Panc1 (cell line): ENCODE measurements around the gene UVSSA. TPM values are rescaled to one million over a fixed set of nuclear protein-coding genes. Genes with fewer than 3 reads are reported as not detected.

Experiments used
- ATAC-seq: fragments of 200-7000 bp; cut with Tn5 transposase; 2 replicates; pipeline ENCODE4 v1.9.1; 2020; ENCODE audit warnings: mild to moderate bottlenecking, moderate library complexity
- BruUV-seq: library from RNA; stranded (reverse); fragments of 400-500 nt; replicated peaks from 2 replicates; lab custom pipeline; 2021; lab: Mats Ljungman, UMichigan
- CTCF ChIA-PET: fragments of 300-600 bp; sonication (Branson Sonifier 250); formaldehyde crosslinking; loops from one replicate; lab custom pipeline; 2022; ENCODE audit warnings: antibody characterized with exemption; lab: Charles Lee
- POLR2A ChIA-PET: fragments of 300-600 bp; sonication (Branson Sonifier 250); formaldehyde crosslinking; loops from one replicate; lab custom pipeline; 2022; ENCODE audit warnings: antibody characterized with exemption; lab: Charles Lee
- DNase-seq: peaks from one replicate; pipeline ENCODE4 v3.0.0-alpha.2; 2010; ENCODE audit warnings: low read depth, low spot score
- H3K27ac ChIP-seq: 2 replicates; pipeline ENCODE4 v1.5.1; 2011; ENCODE audit warnings: mild to moderate bottlenecking, low read length, inconsistent platforms
- H3K27me3 ChIP-seq: fragments of 200-500 bp; sonication (Bioruptor generic); 2 replicates; pipeline ENCODE4 v1.6.0; 2014; ENCODE audit warnings: low read length, inconsistent platforms; ENCODE audit not compliant: control insufficient read depth, insufficient read depth
- H3K36me3 ChIP-seq: fragments of 200-500 bp; sonication (Bioruptor generic); 2 replicates; pipeline ENCODE4 v1.5.1; 2014; ENCODE audit warnings: inconsistent platforms, mild to moderate bottlenecking, low read length, moderate library complexity; ENCODE audit not compliant: control insufficient read depth, insufficient read depth
- H3K4me1 ChIP-seq: 2 replicates; pipeline ENCODE4 v1.5.1; 2011; ENCODE audit warnings: inconsistent platforms, mild to moderate bottlenecking, low read length, moderate library complexity; ENCODE audit not compliant: control insufficient read depth, insufficient read depth
- H3K4me3 ChIP-seq, 2 experiments: 2 replicates each; pipeline ENCODE4 v1.5.1; 2011 to 2012; ENCODE audit warnings: low read depth in 2 of 2, low read length in 2 of 2, mild to moderate bottlenecking in 2 of 2, inconsistent platforms in 1 of 2, moderate library complexity in 1 of 2
- H3K9me3 ChIP-seq: fragments of 200-500 bp; sonication (Bioruptor generic); 2 replicates; pipeline ENCODE4 v1.5.1; 2014; ENCODE audit warnings: low read depth, mild to moderate bottlenecking, inconsistent platforms, low read length, moderate library complexity; ENCODE audit not compliant: control insufficient read depth, insufficient read depth
- POLR2AphosphoS5 ChIP-seq: IDR thresholded peaks from 2 replicates; pipeline ENCODE4 v1.6.1; 2012; ENCODE audit warnings: mild to moderate bottlenecking, low read depth, low read length, moderate library complexity
- SIN3A ChIP-seq: IDR thresholded peaks from 2 replicates; pipeline ENCODE4 v1.6.1; 2012; ENCODE audit warnings: low read depth, mild to moderate bottlenecking, low read length, moderate library complexity, borderline replicate concordance; ENCODE audit not compliant: insufficient read depth
- TCF7L2 ChIP-seq: IDR thresholded peaks from 2 replicates; pipeline ENCODE4 v1.6.1; 2011; ENCODE audit warnings: mild to moderate bottlenecking, low read depth, low read length, inconsistent platforms
- in situ Hi-C: cut with HindIII; loops from 2 replicates; pipeline ENCODE4 v1.10.0; 2016; ENCODE audit warnings: low sequenced_read_pairs, low pct_unique_long_range_greater_than_20kb
- intact Hi-C: fragments of 100-400 bp; cut with micrococcal nuclease; formaldehyde crosslinking; loops from one replicate; pipeline ENCODE4 v1.10.0; 2022; ENCODE audit not compliant: unreplicated experiment
- total RNA-seq: library from RNA; stranded (reverse); gene quantifications from one replicate; pipeline ENCODE4 v1.2.1, GENCODE V29; 2021; ENCODE audit not compliant: unreplicated experiment
- TF ChIP-seq, protein P1 (sequence below), 2 experiments: IDR thresholded peaks; 2 replicates each; pipeline ENCODE4 v1.6.1; 2011 to 2012; ENCODE audit warnings: low read depth in 2 of 2, control low read depth in 1 of 2, low read length in 1 of 2, mild to moderate bottlenecking in 1 of 2, moderate library complexity in 1 of 2; ENCODE audit not compliant: insufficient read depth in 1 of 2
- TF ChIP-seq, protein P2 (sequence below): fragments of 450-650 bp; IDR thresholded peaks from 2 replicates; pipeline ENCODE4 v1.5.1; 2017; ENCODE audit warnings: mild to moderate bottlenecking

Gene UVSSA
- total RNA-seq, 1 experiment from 2014 or later: 23.4 TPM

DNA sequence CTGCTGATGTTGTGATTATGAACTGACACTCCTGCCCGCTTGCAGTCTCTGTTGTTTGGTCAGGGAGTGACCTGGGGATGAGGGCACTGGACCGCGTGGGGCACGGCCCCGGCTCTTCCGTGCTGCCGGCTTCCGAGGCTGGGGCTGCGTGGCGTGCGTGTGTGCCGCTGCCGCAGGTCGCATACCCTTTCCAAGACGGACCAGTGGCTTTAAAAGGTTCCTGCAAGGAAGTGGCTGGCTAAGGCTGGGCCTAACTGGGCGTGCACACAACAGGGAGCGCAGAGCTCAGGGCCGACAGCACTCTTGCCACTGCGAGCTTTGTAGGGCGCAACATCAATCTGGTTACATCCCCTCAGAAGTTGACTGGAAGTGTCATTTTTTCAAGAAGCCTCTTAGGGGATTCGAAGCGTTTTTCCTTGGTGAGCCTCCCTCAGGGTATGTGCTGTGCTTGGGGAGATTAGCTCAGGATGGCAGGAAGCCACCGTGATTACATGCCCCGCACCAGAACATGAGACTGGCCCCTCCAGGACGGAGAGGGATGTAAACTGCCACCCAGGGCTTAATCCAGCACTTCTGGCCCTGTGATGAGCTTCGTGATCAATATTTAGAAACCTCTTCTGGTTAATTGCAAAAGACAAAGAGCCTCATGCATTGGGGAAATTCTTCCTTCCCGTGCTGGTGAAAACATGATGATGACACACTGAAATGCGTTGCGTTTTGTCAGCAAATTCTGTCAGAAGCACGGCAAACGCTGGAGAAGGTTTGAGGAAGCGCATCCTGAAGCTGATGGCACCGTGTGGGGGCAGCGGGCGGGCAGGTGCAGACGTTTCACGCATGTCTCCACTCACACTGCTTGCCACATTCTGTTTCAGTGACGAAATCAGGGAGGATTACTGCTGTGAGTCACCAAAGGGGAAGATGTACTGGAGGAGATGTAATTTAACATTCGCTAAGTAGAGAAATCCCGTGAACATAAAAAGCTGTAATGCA is 46.2 kb upstream of the UVSSA start:
- ChIA-PET POLR2A (no interaction called here), CTCF (no interaction called here)
- 0 out of 2 replicates have a peak, but pooled peaks cover 3% of the 10 kb centered on the region for H3K36me3 ChIP-seq
- no peak overlapping the region for H3K27ac ChIP-seq
- DNase-seq: no peak
- H3K27me3 ChIP-seq: no peaks in the 10 kb centered on the region
- in situ Hi-C loops (no loop called here), intact Hi-C loops (no loop called here)
- no peak overlapping the region for H3K4me3 ChIP-seq
- TF ChIP-seq TCF7L2 (no peak), SIN3A (no peak), POLR2AphosphoS5 (no peak)
- TF ChIP-seq, protein P1, sequence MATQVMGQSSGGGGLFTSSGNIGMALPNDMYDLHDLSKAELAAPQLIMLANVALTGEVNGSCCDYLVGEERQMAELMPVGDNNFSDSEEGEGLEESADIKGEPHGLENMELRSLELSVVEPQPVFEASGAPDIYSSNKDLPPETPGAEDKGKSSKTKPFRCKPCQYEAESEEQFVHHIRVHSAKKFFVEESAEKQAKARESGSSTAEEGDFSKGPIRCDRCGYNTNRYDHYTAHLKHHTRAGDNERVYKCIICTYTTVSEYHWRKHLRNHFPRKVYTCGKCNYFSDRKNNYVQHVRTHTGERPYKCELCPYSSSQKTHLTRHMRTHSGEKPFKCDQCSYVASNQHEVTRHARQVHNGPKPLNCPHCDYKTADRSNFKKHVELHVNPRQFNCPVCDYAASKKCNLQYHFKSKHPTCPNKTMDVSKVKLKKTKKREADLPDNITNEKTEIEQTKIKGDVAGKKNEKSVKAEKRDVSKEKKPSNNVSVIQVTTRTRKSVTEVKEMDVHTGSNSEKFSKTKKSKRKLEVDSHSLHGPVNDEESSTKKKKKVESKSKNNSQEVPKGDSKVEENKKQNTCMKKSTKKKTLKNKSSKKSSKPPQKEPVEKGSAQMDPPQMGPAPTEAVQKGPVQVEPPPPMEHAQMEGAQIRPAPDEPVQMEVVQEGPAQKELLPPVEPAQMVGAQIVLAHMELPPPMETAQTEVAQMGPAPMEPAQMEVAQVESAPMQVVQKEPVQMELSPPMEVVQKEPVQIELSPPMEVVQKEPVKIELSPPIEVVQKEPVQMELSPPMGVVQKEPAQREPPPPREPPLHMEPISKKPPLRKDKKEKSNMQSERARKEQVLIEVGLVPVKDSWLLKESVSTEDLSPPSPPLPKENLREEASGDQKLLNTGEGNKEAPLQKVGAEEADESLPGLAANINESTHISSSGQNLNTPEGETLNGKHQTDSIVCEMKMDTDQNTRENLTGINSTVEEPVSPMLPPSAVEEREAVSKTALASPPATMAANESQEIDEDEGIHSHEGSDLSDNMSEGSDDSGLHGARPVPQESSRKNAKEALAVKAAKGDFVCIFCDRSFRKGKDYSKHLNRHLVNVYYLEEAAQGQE (IDR thresholded peaks at IDR 0.05; ENCODE audit: insufficient read depth in 1 of 2, low read depth in 2 of 2, low read length in 1 of 2): no peak
- TF ChIP-seq, protein P2, sequence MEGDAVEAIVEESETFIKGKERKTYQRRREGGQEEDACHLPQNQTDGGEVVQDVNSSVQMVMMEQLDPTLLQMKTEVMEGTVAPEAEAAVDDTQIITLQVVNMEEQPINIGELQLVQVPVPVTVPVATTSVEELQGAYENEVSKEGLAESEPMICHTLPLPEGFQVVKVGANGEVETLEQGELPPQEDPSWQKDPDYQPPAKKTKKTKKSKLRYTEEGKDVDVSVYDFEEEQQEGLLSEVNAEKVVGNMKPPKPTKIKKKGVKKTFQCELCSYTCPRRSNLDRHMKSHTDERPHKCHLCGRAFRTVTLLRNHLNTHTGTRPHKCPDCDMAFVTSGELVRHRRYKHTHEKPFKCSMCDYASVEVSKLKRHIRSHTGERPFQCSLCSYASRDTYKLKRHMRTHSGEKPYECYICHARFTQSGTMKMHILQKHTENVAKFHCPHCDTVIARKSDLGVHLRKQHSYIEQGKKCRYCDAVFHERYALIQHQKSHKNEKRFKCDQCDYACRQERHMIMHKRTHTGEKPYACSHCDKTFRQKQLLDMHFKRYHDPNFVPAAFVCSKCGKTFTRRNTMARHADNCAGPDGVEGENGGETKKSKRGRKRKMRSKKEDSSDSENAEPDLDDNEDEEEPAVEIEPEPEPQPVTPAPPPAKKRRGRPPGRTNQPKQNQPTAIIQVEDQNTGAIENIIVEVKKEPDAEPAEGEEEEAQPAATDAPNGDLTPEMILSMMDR: no peak
- no peaks in the 10 kb centered on the region for H3K9me3 ChIP-seq
- no peaks in the 10 kb centered on the region for H3K4me1 ChIP-seq
- ATAC-seq: no peak
- no TSS peak for BruUV-seq

DNA sequence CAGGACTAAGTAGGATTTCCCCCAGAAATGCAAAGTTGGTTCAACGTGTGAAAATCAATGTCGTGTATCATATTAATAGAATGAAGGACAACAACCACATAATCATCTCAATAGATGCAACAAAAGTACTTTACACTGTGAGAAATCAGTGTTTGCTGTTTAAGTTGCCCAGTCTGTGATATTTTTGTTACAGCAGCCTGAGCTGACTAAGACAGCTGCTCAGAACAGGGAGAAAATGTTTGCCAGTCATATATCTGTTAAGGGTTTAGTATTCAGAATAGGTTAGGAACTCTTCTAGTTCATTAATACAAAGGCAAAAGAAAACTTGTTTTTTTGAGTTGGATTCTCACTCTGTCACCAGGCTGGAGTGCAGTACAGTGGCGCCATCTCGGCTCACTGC is 44.8 kb upstream of the UVSSA start:
- Histone ChIP-seq H3K36me3 (0 out of 2 replicates have a peak, but pooled peaks cover 3% of the 10 kb centered on the region), H3K9me3 (no peaks in the 10 kb centered on the region), H3K4me3 (no peak overlapping the region), H3K27ac (no peak overlapping the region), H3K4me1 (no peaks in the 10 kb centered on the region), H3K27me3 (no peaks in the 10 kb centered on the region)
- POLR2A ChIA-PET: no interaction called here
- intact Hi-C loops: no loop called here
- CTCF ChIA-PET: no interaction called here
- TF ChIP-seq SIN3A (no peak), POLR2AphosphoS5 (no peak)
- TF ChIP-seq, protein P2: no peak
- TF ChIP-seq, protein P1 (IDR thresholded peaks at IDR 0.05; ENCODE audit: insufficient read depth in 1 of 2, low read depth in 2 of 2, low read length in 1 of 2): no peak
- in situ Hi-C loops: no loop called here
- BruUV-seq: no TSS peak
- DNase-seq: no peak
- no peak for ATAC-seq
